ENCODE data around the gene CEP170B.
"Not testable (repeated sequence)": the region's sequence is repeated elsewhere in the genome, so short reads cannot be mapped to it uniquely, and the experiment has no call there.

CEP170B gene

GRCh38 chr14:104879983-104880565, 15.0 kb downstream of the CEP170B start:
- no peak for DNase-seq (ENCODE audit: low read depth)

GRCh38 chr14:104880584-104881210, 15.6 kb downstream of the CEP170B start:
- no peak for DNase-seq (ENCODE audit: low read depth)

- DNase-seq (ENCODE audit: low read depth): no peak
Measured at GRCh38 chr14:104881369-104881979, 16.4 kb downstream of the CEP170B start.

- no peak for DNase-seq (ENCODE audit: low read depth)
Measured at GRCh38 chr14:104882325-104882973, 17.4 kb downstream of the CEP170B start.

- DNase-seq (ENCODE audit: low read depth): no peak
Measured at GRCh38 chr14:104882991-104883660, 18.1 kb downstream of the CEP170B start.

- DNase-seq (ENCODE audit: low read depth): no peak
Measured at GRCh38 chr14:104883681-104884361, 18.8 kb downstream of the CEP170B start.

- DNase-seq (ENCODE audit: low read depth): not testable (repeated sequence)
Measured at GRCh38 chr14:104884381-104884780, 19.3 kb downstream of the CEP170B start.

GRCh38 chr14:104885031-104885972, 20.2 kb downstream of the CEP170B start:
- DNase-seq (ENCODE audit: low read depth): no peak

GRCh38 chr14:104885973-104886689, 21.1 kb downstream of the CEP170B start:
- no peak for DNase-seq (ENCODE audit: low read depth)

- DNase-seq (ENCODE audit: low read depth): no peak
Measured at GRCh38 chr14:104886690-104887622, 21.9 kb downstream of the CEP170B start.

- DNase-seq (ENCODE audit: low read depth): no peak
Measured at GRCh38 chr14:104887623-104888488, 22.8 kb downstream of the CEP170B start.

GRCh38 chr14:104888489-104889374, 23.7 kb downstream of the CEP170B start:
- no peak for DNase-seq (ENCODE audit: low read depth)

GRCh38 chr14:104889375-104889757, 24.3 kb downstream of the CEP170B start:
- DNase-seq (ENCODE audit: low read depth): no peak

GRCh38 chr14:104890292-104890691, 25.2 kb downstream of the CEP170B start:
- DNase-seq (ENCODE audit: low read depth): not testable (repeated sequence)

GRCh38 chr14:104891121-104891551, 26.1 kb downstream of the CEP170B start:
- no peak for DNase-seq (ENCODE audit: low read depth)

- DNase-seq (ENCODE audit: low read depth): no peak
Measured at GRCh38 chr14:104891664-104892530, 26.8 kb downstream of the CEP170B start.
